Colonic mucosa (tissue), 4 donors: ENCODE measurements around the gene PPP1CA. TPM values are rescaled to one million over a fixed set of nuclear protein-coding genes. Genes with fewer than 3 reads are reported as not detected.
"Not testable (repeated sequence)": the region's sequence is repeated elsewhere in the genome, so short reads cannot be mapped to it uniquely, and the experiment has no call there.

Experiments used
- DNase-seq: peaks from one replicate; pipeline ENCODE4 v3.0.0-alpha.2; 2020
- H3K27ac ChIP-seq: fragments of 200-600 bp; one replicate; pipeline ENCODE4 v1.8.0; 2021
- H3K27me3 ChIP-seq: fragments of 200-600 bp; one replicate; pipeline ENCODE4 v1.8.0; 2021
- H3K36me3 ChIP-seq: fragments of 200-600 bp; one replicate; pipeline ENCODE4 v1.8.0; 2021
- H3K4me1 ChIP-seq: fragments of 200-600 bp; one replicate; pipeline ENCODE4 v1.8.0; 2021; ENCODE audit warnings: mild to moderate bottlenecking
- H3K4me3 ChIP-seq: fragments of 200-600 bp; one replicate; pipeline ENCODE4 v1.8.0; 2021
- H3K9ac ChIP-seq, 2 donors: one replicate each; pipeline ENCODE4 v1.7.0; 2013; ENCODE audit warnings: control low read depth in 2 of 2, low read depth in 2 of 2, low read length in 2 of 2
- H3K9me3 ChIP-seq: fragments of 200-600 bp; one replicate; pipeline ENCODE4 v1.8.0; 2021
- intact Hi-C: fragments of 100-400 bp; cut with DNase I; formaldehyde crosslinking; loops from one replicate; pipeline ENCODE4 v1.14.1; 2022
- total RNA-seq, 2 donors: library from RNA; stranded (reverse); fragmentation: NEBNext Ultra II Directional in 1 of 2; extraction: Animal tissue kit (Norgen Biotek cat#: 25700) in 1 of 2; gene quantifications; one replicate each; pipeline ENCODE4 v1.2.1, GENCODE V29; 2021
- TF ChIP-seq, protein P1 (sequence below): fragments of 200-600 bp; IDR thresholded peaks from one replicate; pipeline ENCODE4 v1.8.0; 2022; ENCODE audit warnings: antibody characterized with exemption, mild to moderate bottlenecking
- donor health status: healthy.
- donor health status: DM: no; HTN: no; CAD: no.
- donor health status: DM: no; HTN: no; CAD: no.

Gene PPP1CA
- total RNA-seq, 2 donors from 2014 or later = 242 to 280 TPM

DNA sequence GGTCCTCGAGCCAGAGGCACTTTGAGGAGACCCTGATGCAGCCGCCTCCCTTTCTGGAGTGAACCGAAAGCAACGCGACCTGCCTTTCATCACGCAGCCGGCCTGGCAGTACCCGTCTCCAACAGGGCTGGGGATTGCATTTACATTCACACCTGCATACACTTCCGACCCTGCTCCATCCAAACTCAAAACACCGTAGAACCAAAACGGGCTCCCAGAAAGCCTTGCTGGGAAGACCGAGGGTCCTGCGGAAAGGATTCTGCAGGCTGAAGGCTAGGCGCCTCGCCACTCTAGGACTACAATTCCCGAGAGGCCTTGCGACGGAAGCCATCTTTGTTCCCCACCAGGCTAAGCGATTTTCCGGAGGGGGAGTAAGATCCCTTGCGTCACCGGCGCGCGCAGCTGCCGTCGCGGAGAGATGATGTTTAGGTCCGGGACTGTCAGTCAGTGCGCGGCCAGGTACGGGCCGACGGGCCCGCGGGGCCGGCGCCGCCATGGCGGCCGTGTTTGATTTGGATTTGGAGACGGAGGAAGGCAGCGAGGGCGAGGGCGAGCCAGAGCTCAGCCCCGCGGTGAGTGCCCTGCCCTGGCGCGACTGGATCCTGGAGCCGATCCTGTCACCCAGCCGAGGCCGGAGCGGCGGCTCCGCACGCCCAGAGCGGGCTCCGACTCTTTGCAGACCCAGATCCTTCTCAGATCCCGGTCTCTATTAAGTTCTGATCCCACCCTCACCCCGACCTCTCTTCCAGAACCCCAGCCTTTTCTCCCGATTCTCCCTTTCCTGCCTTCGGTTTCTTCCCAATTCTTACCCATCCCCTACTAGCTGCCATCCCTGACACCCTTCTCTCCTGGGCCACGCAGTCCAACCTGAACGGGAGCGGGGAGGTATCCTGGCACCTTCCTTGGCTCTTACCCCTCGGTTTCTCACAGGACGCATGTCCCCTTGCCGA is 26.7 kb upstream of the PPP1CA start, which contains the start of gene RPS6KB2:
RPS6KB2 (plus strand) TSS at position 443 of the 950 bp plus-strand sequence; CDS start at position 495, 52 bp downstream.
- H3K36me3 ChIP-seq = peaks cover 11% of the 10 kb centered on the region
- intact Hi-C loops = no loop called here
- TF ChIP-seq, protein P1, sequence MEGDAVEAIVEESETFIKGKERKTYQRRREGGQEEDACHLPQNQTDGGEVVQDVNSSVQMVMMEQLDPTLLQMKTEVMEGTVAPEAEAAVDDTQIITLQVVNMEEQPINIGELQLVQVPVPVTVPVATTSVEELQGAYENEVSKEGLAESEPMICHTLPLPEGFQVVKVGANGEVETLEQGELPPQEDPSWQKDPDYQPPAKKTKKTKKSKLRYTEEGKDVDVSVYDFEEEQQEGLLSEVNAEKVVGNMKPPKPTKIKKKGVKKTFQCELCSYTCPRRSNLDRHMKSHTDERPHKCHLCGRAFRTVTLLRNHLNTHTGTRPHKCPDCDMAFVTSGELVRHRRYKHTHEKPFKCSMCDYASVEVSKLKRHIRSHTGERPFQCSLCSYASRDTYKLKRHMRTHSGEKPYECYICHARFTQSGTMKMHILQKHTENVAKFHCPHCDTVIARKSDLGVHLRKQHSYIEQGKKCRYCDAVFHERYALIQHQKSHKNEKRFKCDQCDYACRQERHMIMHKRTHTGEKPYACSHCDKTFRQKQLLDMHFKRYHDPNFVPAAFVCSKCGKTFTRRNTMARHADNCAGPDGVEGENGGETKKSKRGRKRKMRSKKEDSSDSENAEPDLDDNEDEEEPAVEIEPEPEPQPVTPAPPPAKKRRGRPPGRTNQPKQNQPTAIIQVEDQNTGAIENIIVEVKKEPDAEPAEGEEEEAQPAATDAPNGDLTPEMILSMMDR = no peak
- peak within 1 kb of the TSS; percentile 89 for H3K4me3 ChIP-seq
- H3K27me3 ChIP-seq = no peaks in the 10 kb centered on the region
- no peaks in the 10 kb centered on the region for H3K9me3 ChIP-seq
- peak within 1 kb of the TSS; percentile 74 to 87 for H3K9ac ChIP-seq
- H3K27ac ChIP-seq = peak within 1 kb of the TSS; percentile 63
- DNase-seq = peak; percentile 100
- peaks cover 8% of the 10 kb centered on the region for H3K4me1 ChIP-seq

DNA sequence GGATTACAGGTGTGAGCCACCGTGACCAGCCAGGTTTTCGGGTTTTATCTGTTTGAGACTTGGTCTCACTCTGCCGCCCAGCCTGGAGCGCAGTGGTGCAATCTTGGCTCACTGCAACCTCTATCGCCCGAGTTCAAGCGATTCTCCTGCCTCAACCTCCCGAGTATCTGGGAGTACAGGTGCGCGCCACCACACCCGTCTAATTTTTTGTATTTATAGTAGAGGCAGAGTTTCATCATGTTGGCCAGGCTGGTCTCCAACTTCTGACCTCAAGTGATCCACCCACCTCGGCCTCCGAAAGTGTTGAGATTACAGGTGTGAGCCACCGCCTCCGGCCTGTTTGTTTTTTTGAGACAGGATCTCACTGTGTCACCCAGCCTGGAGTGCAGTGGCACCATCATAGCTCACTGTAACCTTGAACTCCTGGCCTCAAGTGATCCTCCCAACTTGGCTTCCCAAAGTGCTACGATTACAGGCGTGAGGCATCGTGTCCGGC is 25.8 kb upstream of the PPP1CA start:
- Histone ChIP-seq H3K9ac (peak overlapping the region; percentile 74 to 76), H3K4me3 (peak overlapping the region; percentile 89), H3K27ac (peak overlapping the region; percentile 63)
- DNase-seq, H3K36me3 ChIP-seq, H3K27me3 ChIP-seq, H3K9me3 ChIP-seq, intact Hi-C loops, H3K4me1 ChIP-seq: not testable (repeated sequence)

- Histone ChIP-seq H3K9me3 (no peaks in the 10 kb centered on the region), H3K9ac (no peak overlapping the region), H3K36me3 (no peaks in the 10 kb centered on the region), H3K4me3 (no peak overlapping the region), H3K27ac (no peak overlapping the region), H3K4me1 (peaks cover 1% of the 10 kb centered on the region), H3K27me3 (no peaks in the 10 kb centered on the region)
- intact Hi-C loops = no loop called here
- DNase-seq = no peak
- TF ChIP-seq, protein P1 = no peak
Observed at GRCh38 chr11:67423891-67424613, 22.4 kb upstream of the PPP1CA start.

- no peak for DNase-seq
- H3K4me1 ChIP-seq = no peaks in the 10 kb centered on the region
- H3K4me3 ChIP-seq = no peak overlapping the region
- H3K27ac ChIP-seq = no peak overlapping the region
- H3K9me3 ChIP-seq = no peaks in the 10 kb centered on the region
- H3K27me3 ChIP-seq = no peaks in the 10 kb centered on the region
- TF ChIP-seq, protein P1 = no peak
- no peak overlapping the region for H3K9ac ChIP-seq
- H3K36me3 ChIP-seq = no peaks in the 10 kb centered on the region
- intact Hi-C loops = no loop called here
Observed at GRCh38 chr11:67423466-67423865, 21.8 kb upstream of the PPP1CA start.

- DNase-seq = no peak
Observed at GRCh38 chr11:67422891-67423290, 21.2 kb upstream of the PPP1CA start.

More at GRCh38 chr11:67422891-67423290, 21.2 kb upstream of the PPP1CA start:
- Histone ChIP-seq H3K9ac (no peak overlapping the region), H3K4me3 (no peak overlapping the region), H3K27ac (no peak overlapping the region), H3K4me1 (no peaks in the 10 kb centered on the region), H3K9me3 (no peaks in the 10 kb centered on the region), H3K36me3 (no peaks in the 10 kb centered on the region), H3K27me3 (no peaks in the 10 kb centered on the region)
- intact Hi-C loops = no loop called here
- TF ChIP-seq, protein P1 = no peak
